ENCODE measurements around the gene PLAC9.

PLAC9 gene

DNA sequence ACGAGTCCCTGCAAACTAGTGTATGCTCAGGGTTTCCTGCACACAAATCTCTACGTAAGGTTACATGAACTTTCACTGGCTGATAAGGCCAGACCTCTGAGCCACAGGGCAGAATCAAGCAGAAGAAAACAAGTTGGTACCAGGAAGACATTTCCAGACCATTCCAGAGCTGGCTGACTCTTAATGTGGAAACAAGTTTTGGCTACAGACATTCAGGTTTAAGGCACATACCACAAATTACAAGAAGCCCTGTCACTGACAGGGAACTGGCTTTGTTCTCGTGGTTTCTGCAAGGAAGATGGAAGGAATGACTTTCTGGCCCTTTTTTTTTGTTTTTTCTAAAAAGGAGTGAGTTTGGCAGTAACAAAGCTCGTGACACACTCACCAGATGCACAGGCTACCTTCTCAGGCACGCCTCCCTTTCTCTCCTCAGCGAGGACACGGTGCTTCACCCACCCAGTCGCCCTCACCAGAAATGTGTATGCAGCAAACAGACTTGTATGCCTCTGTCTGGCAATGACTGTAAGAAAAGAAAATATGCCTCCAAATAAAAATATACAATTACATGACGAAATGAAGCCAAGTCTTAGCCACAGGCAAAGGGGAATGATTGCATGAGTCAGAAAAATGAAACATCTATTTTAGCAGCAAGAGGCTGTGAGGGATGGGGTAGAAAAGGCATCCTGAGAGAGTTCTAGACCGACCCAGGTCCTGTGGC is 22.6 kb downstream of the PLAC9 start:
- TF ChIP-seq CTCF (IDR thresholded peaks at IDR 0.05; ENCODE audit: low read depth, low read length) = no peak
- no peak overlapping the region for H3K4me3 ChIP-seq (replicated peaks in 1 of 2; ENCODE audit: low read depth in 2 of 2, low read length in 2 of 2)
- peak; percentile 94 for DNase-seq (ENCODE audit: low read depth in 2 of 2)

- no peak overlapping the region for H3K4me3 ChIP-seq (replicated peaks in 1 of 2; ENCODE audit: low read depth in 2 of 2, low read length in 2 of 2)
- TF ChIP-seq CTCF (IDR thresholded peaks at IDR 0.05; ENCODE audit: low read depth, low read length) = no peak
- DNase-seq (ENCODE audit: low read depth in 2 of 2) = no peak
Measured at GRCh38 chr10:80155696-80156215, 23.2 kb downstream of the PLAC9 start.

GRCh38 chr10:80156216-80156615 is 23.7 kb downstream of the PLAC9 start:
- no peak for DNase-seq (ENCODE audit: low read depth in 2 of 2)
- no peak overlapping the region for H3K4me3 ChIP-seq (replicated peaks in 1 of 2; ENCODE audit: low read depth in 2 of 2, low read length in 2 of 2)
- TF ChIP-seq CTCF (IDR thresholded peaks at IDR 0.05; ENCODE audit: low read depth, low read length) = no peak

- no peak for TF ChIP-seq CTCF (IDR thresholded peaks at IDR 0.05; ENCODE audit: low read depth, low read length)
- H3K4me3 ChIP-seq (replicated peaks in 1 of 2; ENCODE audit: low read depth in 2 of 2, low read length in 2 of 2) = no peak overlapping the region
Measured at GRCh38 chr10:80157561-80157960, 25.0 kb downstream of the PLAC9 start.

GRCh38 chr10:80158126-80158525 is 25.6 kb downstream of the PLAC9 start:
- DNase-seq (ENCODE audit: low read depth in 2 of 2) = no peak
- H3K4me3 ChIP-seq (replicated peaks in 1 of 2; ENCODE audit: low read depth in 2 of 2, low read length in 2 of 2) = no peak overlapping the region
- no peak for TF ChIP-seq CTCF (IDR thresholded peaks at IDR 0.05; ENCODE audit: low read depth, low read length)

More at GRCh38 chr10:80157561-80157960, 25.0 kb downstream of the PLAC9 start:
- DNase-seq (ENCODE audit: low read depth in 2 of 2) = no peak

GRCh38 chr10:80158598-80159127 is 26.1 kb downstream of the PLAC9 start:
- no peak overlapping the region for H3K4me3 ChIP-seq (replicated peaks in 1 of 2; ENCODE audit: low read depth in 2 of 2, low read length in 2 of 2)
- DNase-seq (ENCODE audit: low read depth in 2 of 2) = peak; percentile 97 to 99

More at GRCh38 chr10:80158598-80159127, 26.1 kb downstream of the PLAC9 start:
- TF ChIP-seq CTCF (IDR thresholded peaks at IDR 0.05; ENCODE audit: low read depth, low read length) = no peak
